Putamen (tissue), 1 donor: Measurements from ENCODE around the gene NTN5.
A peak's percentile ranks its signal among the peaks of the same experiment; 100 is the strongest.
"Not testable (repeated sequence)": the region's sequence is repeated elsewhere in the genome, so short reads cannot be mapped to it uniquely, and the experiment has no call there.

Experiments used
- DNase-seq: peaks from one replicate; pipeline ENCODE4 v3.0.0-alpha.2; 2016; ENCODE audit warnings: low spot score

The NTN5 gene

DNA sequence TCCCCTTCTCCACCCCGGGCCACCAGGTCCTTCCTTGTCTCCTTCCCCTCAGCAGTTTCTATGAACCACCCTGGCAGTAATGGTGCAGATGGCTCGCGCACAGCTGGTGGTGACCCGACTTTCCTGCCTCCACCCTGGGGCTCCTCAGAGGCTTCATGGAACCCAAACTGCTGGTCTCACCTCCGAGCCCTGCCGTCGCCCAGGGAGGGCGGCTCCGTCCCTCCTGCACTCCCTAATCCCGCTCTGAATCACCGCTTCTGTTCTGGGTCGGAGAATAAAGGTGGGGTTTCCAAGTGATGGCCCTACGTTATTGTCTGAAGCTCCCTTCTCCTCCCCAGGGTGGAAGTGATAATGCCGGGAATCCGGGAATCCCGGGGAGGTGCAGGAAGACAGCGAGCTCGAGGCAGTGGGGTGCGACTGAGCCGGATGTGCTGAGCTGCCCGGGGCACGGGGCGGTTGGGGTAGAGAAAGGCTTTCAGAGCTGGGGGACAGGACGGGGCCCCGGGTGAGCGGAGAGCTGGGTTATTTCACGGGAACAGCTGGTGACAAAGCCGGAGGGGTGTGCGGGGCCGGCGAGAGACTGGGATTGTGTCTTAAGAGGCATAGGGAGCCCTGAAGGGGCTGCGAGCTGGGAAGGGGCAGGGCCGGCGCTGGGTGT, 23.7 kb upstream of the NTN5 start:
- no peak for DNase-seq

- no peak for DNase-seq
These were observed 23.0 kb upstream of the NTN5 start, which contains the start of gene FUT2 for GRCh38 chr19:48695743-48696352. FUT2 (plus strand) TSS chr19:48695971; CDS start chr19:48702957, 6,986 bp downstream.

DNA sequence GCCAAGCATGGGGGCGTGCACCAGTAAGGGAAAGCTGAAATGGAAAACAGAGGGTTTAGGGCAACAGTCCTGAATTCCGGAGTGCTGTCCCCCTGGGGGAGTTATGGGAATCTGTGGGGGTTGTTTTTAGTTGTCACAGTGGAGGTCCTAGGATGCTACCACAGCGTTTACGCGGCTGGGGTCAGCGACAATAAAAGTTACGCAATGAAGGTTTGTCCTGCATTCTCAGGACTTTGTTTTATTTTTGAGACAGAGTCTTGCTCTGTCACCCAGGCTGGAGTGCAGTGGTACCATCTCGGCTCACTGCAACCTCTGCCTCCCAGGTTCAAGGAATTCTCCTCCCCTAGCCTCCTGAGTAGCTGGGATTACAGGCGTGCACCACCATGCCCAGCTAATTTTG, 20.8 kb upstream of the NTN5 start:
- DNase-seq = not testable (repeated sequence)

DNA sequence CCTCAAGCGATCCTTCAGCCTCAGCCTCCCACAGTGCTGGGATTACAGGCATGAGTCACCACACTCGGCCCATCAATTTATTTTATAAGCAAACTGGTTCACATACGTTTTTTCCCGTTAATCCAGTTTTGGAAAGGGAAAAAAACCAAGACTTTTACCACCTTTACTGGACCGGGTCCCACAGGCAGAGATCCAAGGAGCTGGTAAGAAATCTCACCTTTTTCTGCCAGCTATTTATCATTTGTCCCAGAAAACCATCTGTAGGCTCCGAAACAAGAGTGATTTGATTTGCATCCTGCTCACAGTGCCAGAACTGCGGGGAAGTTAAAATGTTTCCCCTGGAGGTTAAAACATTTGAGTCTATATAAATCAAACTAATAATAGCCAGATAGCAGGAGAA, 16.6 kb upstream of the NTN5 start:
- no peak for DNase-seq

DNA sequence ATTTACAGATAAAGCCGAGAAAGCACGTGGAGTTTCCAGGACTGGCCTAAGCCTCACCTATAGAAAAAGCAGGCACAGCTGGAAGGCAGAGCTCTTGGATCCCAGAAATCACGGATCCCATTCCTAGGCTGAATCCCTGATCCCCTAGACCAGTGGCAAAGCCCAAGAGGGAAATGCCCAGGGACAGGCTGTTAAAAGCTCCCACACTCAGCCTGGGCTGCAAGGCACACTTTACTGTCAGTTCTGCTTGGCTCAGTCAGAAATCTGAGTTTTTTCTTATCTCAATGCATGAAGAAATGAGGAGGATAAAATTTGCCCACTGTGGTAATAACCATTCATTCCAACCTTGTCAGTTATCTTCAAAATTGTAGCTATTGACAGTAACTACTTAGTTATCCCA, 15.0 kb upstream of the NTN5 start:
- no peak for DNase-seq

DNA sequence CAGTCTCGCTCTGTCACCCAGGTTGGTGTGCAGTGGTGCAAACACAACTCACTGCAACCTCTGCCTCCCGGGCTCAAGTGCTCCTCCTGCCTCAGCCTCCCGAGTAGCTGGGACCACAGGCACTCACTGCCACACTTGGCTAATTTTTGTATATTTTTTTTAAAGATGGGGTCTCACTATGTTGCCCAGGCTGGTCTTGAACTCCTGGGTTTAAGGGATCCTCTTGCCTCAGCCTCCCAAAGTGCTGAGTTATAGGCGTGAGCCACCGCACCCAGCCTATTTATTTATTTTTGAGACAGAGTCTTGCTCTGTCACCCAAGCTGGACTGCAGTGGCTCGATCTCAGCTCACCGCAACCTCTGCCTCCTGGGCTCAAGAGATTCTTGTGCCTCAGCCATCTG, 13.8 kb upstream of the NTN5 start:
- DNase-seq = not testable (repeated sequence)

GRCh38 chr19:48686088-48686487, 13.3 kb upstream of the NTN5 start:
- no peak for DNase-seq

- no peak for DNase-seq
These were observed 12.8 kb upstream of the NTN5 start for GRCh38 chr19:48685583-48685982.

GRCh38 chr19:48683349-48683748, 10.5 kb upstream of the NTN5 start:
- peak; percentile 82 for DNase-seq

- peak; percentile 58 for DNase-seq
These were observed 8.3 kb upstream of the NTN5 start for GRCh38 chr19:48681127-48681470.

DNA sequence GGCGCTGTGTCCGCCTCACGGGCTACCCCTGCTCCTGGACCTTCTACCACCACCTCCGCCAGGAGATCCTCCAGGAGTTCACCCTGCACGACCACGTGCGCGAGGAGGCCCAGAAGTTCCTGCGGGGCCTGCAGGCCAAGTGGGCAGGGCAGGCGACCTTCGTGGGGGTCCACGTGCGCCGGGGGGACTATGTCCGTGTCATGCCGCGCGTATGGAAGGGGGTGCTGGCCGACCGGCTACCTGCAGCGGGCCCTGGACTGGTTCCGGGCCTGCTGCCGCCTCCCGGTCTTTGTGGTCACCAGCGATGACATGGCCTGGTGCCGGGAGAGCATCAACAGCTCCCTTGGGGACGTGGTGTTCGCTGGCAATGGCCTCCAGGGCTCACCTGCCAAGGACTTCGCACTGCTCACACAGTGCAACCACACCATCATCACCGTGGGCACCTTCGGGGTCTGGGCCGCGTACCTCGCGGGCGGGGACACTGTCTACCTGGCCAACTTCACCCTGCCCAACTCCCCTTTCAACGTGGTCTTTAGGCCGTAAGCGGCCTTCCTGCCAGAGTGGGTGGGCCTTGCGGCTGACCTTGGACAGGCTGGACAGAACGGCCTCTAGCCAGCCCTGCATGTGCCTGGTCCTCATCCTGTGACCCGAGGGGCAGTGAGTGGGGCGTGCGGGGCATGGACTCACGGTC, 7.8 kb upstream of the NTN5 start:
- DNase-seq = no peak

- not testable (repeated sequence) for DNase-seq
These were observed 7.2 kb upstream of the NTN5 start for GRCh38 chr19:48680006-48680405.

GRCh38 chr19:48678201-48678600, 5.4 kb upstream of the NTN5 start:
- no peak for DNase-seq

- no peak for DNase-seq
These were observed 4.1 kb upstream of the NTN5 start for GRCh38 chr19:48676887-48677286.

DNA sequence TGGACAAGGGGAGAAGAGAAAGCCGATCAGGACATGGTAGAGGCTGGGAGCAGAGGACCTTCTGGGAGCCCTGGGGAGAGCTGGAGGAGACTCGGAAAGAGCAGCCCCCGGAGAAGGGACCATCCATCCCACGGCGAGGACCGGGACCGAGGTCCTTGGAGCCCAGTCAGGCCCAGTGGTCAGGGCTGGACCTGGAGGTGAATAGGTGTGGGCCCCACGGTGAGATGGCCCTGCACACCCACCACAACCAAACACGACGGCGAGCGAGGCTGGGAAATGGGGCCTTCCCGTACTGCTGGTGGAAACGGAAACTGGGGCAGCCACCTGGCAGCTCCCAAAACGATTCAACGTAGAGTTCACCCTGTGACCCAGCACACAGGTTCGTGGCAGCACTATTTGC, 3.7 kb upstream of the NTN5 start:
- DNase-seq = no peak

DNA sequence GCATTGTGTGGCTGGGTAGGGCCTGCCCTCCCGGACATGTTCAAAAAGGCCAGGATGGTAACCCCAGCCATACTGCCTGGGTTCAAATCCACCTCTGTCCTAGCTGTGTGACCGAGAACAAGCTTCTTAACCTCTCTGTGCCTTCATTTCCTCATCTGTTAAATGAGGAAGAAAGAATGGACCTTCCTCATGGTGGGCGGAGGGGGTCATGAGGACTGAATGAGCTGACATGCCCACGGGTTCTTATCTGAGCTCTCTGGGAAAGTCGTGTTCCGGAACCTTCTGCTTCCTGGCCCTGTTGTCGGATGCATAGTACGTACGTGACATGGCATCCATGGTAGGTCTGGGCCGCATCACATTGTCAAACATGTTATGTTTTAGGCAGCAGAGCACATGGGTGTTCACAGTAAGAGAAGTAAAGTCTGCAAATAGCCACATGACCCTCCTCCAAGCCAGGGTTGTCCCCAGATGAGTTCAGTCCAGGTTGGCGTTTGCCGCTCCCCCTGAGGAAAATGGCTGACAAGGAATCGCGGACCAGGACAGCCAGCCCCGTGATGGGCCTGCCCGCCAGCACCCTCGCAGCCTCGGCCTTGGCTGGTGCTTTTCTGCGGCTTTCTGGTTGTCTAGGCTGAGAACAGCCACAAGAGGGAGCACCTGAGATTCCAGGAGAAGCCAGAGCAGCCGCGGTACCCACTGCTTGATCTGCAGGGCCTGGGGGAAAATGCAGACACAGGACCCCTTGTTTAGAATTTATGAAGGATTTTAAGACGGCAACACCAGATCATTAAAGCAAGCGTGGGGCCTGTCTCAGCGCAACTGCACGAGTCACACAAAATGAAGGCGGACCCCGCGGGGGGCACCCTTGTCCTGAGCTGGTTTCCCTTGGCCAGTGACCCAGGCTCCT, 2.4 kb upstream of the NTN5 start:
- DNase-seq = peak; percentile 84

DNA sequence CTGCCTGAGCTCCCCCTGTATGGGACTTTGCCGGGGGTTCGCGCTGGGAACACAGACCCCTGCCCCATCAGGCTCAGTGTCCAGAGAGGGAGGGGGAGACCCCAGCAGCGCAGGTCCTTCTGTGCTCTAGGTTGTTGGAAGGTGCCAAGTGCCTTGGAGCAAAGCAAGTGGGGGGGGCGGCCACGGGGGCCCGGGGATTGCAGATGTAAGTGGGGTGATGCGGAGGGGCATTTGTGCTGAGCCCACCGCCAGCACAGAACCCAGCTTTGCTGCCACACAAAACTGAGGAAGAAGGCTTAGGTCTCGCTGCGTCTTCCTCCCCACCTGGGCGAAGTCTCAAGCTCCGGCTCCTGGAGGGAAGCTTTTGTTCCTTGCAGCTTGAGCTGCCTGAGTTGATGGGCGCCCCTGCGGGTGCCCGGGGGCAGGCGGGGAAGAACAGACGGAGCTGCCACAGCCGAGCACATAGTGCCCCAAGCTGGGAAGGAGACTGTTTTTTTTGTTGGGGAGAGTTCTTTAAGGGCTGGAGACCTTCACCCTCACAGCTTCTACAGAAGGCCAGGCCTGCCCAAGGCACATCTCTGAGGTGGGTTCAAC, 1.5 kb upstream of the NTN5 start:
- DNase-seq = no peak

- no peak for DNase-seq
These were observed 751 bp upstream of the NTN5 start for GRCh38 chr19:48673436-48674100.

- no peak for DNase-seq
These were observed 1.3 kb downstream of the NTN5 start for GRCh38 chr19:48671446-48671995.

DNA sequence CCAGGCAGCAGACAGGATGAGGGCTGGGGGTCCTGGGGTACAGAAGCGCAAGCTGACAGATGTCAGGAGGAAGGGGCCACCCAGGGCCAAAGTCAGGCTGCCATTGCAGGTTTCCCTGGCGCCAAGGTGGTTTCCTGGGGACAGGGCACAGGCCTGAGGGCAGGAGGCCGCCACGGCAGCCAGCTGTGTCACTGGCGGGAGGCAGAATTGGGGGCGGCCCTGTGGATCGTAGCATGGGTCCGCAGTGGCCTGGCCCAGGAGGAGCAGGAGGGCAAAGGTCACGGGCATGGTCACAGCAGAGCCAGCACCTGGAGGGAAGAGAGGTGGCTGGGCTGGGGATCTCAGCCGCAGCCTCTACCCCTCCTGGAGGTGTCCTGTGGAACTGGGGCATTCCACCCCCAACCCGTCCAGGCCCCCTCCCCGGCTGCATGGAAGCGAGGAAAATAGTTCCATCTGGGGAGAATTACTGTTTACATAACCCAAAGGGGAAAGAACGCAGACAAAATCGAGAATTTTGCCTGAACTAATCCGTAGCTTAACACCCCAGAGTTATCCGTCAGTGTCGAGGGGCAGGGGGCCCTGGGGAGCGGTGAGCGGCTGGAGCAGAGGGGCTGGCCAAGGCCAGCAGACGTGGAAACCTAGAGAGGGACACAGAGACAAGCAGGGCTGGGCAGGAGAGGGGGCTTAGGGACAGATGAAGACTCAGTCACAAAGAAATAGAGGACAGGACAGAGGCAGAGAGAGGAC, 1.9 kb downstream of the NTN5 start:
- DNase-seq = no peak
